Panc1 (cell line): ENCODE measurements around the gene TTC28.

Source experiments
- POLR2AphosphoS5 ChIP-seq: IDR thresholded peaks from 2 replicates; pipeline ENCODE4 v1.6.1; 2012; ENCODE audit warnings: mild to moderate bottlenecking, low read depth, low read length, moderate library complexity
- SIN3A ChIP-seq: IDR thresholded peaks from 2 replicates; pipeline ENCODE4 v1.6.1; 2012; ENCODE audit warnings: low read depth, mild to moderate bottlenecking, low read length, moderate library complexity, borderline replicate concordance; ENCODE audit not compliant: insufficient read depth
- TCF7L2 ChIP-seq: IDR thresholded peaks from 2 replicates; pipeline ENCODE4 v1.6.1; 2011; ENCODE audit warnings: mild to moderate bottlenecking, low read depth, low read length, inconsistent platforms
- TF ChIP-seq, protein P1 (sequence below): fragments of 450-650 bp; IDR thresholded peaks from 2 replicates; pipeline ENCODE4 v1.5.1; 2017; ENCODE audit warnings: mild to moderate bottlenecking
- TF ChIP-seq, protein P2 (sequence below), 2 experiments: IDR thresholded peaks; 2 replicates each; pipeline ENCODE4 v1.6.1; 2011 to 2012; ENCODE audit warnings: low read depth in 2 of 2, control low read depth in 1 of 2, low read length in 1 of 2, mild to moderate bottlenecking in 1 of 2, moderate library complexity in 1 of 2; ENCODE audit not compliant: insufficient read depth in 1 of 2

DNA sequence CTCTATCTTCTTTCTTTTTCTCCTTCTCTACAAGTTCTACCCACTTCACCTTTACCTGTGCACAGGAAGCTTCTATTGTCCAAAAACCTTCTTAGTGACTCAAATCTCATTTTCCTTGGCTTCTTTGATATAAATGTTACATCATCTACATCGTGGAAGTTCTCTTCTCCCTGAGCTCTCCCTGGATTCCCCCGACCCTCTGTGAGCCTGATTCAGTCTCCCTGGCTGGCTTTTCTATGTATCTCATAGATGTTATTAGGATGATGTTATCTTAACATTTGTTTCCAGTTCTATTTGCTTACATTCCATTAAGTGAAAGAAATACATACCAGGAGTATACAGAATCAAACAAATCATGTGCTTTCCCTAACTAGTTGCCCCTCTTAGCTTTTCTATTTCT, 524.8 kb downstream of the TTC28 start:
- TF ChIP-seq, protein P1, sequence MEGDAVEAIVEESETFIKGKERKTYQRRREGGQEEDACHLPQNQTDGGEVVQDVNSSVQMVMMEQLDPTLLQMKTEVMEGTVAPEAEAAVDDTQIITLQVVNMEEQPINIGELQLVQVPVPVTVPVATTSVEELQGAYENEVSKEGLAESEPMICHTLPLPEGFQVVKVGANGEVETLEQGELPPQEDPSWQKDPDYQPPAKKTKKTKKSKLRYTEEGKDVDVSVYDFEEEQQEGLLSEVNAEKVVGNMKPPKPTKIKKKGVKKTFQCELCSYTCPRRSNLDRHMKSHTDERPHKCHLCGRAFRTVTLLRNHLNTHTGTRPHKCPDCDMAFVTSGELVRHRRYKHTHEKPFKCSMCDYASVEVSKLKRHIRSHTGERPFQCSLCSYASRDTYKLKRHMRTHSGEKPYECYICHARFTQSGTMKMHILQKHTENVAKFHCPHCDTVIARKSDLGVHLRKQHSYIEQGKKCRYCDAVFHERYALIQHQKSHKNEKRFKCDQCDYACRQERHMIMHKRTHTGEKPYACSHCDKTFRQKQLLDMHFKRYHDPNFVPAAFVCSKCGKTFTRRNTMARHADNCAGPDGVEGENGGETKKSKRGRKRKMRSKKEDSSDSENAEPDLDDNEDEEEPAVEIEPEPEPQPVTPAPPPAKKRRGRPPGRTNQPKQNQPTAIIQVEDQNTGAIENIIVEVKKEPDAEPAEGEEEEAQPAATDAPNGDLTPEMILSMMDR: no peak
- TF ChIP-seq SIN3A (no peak), POLR2AphosphoS5 (no peak), TCF7L2 (no peak)
- TF ChIP-seq, protein P2, sequence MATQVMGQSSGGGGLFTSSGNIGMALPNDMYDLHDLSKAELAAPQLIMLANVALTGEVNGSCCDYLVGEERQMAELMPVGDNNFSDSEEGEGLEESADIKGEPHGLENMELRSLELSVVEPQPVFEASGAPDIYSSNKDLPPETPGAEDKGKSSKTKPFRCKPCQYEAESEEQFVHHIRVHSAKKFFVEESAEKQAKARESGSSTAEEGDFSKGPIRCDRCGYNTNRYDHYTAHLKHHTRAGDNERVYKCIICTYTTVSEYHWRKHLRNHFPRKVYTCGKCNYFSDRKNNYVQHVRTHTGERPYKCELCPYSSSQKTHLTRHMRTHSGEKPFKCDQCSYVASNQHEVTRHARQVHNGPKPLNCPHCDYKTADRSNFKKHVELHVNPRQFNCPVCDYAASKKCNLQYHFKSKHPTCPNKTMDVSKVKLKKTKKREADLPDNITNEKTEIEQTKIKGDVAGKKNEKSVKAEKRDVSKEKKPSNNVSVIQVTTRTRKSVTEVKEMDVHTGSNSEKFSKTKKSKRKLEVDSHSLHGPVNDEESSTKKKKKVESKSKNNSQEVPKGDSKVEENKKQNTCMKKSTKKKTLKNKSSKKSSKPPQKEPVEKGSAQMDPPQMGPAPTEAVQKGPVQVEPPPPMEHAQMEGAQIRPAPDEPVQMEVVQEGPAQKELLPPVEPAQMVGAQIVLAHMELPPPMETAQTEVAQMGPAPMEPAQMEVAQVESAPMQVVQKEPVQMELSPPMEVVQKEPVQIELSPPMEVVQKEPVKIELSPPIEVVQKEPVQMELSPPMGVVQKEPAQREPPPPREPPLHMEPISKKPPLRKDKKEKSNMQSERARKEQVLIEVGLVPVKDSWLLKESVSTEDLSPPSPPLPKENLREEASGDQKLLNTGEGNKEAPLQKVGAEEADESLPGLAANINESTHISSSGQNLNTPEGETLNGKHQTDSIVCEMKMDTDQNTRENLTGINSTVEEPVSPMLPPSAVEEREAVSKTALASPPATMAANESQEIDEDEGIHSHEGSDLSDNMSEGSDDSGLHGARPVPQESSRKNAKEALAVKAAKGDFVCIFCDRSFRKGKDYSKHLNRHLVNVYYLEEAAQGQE (IDR thresholded peaks at IDR 0.05; ENCODE audit: insufficient read depth in 1 of 2, low read depth in 2 of 2, low read length in 1 of 2): no peak
